NK-92 treated with Interleukin-12 subunit alpha and Interleukin-12 subunit beta, amount 100 ng/mL, for 24 hours (cell line): ENCODE results near the gene AFMID.
A peak's percentile ranks its signal among the peaks of the same experiment; 100 is the strongest.
"Not testable (repeated sequence)": the region's sequence is repeated elsewhere in the genome, so short reads cannot be mapped to it uniquely, and the experiment has no call there.

Source experiments
- DNase-seq: peaks from one replicate; lab custom pipeline; 2025; lab: John Stamatoyannopoulos, UW

Gene AFMID

GRCh38 chr17:78238823-78239488, 51.8 kb downstream of the AFMID start:
- DNase-seq: no peak

DNA sequence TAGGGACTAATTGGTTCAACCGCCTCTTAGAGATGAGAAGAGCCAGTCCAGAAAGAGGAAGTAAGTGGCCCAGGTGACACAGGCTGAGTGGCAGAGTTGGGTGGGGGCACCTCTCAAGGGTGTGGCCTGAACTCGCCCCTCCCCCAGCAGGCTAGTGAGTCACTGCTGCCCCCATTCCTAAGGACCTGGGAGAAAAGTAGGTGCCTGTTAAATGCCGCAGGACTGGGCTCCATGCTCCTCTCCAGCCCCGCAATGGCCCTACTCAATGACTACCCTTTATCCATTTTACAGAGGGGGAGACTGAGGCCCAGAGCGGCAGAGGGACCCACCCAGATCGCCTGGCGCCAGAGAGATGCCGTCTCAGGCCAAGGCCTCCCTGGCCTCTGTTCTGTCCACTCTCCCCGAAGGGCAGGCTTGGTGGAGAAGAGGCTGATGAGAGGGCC, 52.3 kb downstream of the AFMID start:
- DNase-seq: no peak

- no peak for DNase-seq
Observed at GRCh38 chr17:78240012-78240655, 53.0 kb downstream of the AFMID start.

DNA sequence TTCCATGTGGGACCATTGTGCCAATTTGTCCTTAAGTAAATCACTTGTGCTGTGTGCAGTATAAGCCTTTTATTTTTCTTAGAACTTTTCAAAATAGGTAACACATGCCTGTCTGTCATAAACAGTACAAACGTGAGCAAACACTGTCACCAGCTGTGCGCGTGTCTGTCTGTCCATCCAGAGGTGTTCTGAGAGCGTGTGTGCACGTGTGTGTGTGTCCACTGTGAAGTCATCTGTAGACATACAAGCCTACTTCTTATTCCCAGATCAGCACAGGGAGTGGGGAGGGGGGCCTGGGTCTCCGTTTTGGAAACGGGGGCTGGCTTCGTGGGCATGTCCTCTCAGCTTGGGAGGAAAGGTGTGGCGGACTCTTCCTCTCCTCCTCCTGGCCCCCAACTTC, 53.7 kb downstream of the AFMID start:
- DNase-seq: no peak

GRCh38 chr17:78241277-78242023, 54.3 kb downstream of the AFMID start:
- DNase-seq: no peak

GRCh38 chr17:78242024-78242742, 55.0 kb downstream of the AFMID start:
- DNase-seq: peak; percentile 77

DNA sequence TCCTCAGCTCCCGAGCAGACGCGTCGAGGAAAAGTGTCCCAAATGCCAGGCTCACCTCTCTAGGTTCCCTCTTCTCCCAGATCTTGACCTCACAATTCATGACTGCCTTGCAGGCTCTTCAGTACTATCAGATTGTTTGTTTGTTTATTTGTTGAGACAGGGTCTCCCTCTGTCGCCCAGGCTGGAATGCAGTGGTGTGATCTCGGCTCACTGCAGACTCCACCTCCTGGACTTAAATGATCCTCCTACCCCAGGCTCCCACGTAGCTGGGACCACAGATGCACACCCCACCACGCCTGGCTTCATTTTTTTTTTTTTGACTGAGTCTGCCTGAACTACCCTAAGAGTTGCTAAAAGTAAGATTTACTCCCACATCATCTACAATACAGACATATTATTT, 60.1 kb downstream of the AFMID start:
- DNase-seq: no peak

DNA sequence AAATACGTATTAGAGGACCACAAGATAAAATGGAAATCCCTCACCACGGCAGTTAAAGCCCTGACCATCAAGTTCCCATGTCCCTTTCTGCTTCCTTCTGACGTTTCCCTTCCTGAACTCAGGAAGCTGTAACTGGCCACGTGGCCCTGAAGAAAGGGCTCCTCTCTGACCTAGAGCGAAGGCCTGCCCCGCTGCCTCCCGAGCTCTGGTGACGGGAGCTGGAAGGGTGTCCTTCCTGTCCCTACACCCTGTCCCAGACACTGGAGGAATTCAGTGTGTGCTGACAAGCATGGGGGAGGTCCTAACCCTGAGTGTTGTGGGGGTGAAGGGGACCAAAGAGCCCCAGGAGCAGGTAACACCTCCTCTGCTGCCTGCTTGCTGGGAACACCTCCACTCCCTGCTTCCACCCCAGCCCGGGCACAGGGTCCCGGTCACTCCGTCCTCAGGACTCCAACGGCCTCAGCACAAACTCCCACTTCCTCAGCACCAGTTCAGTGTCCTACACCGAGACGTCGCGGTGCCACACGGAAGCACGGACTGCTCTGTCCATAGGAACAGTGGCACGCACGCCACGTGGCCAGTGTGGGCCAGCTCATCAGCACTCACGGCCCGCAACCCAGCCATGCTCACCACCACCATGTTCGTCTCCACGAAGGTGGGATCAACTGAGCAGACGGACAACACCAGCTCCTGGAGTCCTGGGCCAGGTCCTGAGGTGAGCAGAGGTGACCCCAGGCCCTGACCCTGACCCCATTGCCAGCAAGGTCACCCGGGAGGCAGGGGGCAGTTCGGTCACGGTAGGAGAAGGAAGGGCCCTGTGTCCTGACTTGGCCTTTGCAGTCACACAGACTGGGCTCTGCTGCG, 61.1 kb downstream of the AFMID start:
- no peak for DNase-seq

DNA sequence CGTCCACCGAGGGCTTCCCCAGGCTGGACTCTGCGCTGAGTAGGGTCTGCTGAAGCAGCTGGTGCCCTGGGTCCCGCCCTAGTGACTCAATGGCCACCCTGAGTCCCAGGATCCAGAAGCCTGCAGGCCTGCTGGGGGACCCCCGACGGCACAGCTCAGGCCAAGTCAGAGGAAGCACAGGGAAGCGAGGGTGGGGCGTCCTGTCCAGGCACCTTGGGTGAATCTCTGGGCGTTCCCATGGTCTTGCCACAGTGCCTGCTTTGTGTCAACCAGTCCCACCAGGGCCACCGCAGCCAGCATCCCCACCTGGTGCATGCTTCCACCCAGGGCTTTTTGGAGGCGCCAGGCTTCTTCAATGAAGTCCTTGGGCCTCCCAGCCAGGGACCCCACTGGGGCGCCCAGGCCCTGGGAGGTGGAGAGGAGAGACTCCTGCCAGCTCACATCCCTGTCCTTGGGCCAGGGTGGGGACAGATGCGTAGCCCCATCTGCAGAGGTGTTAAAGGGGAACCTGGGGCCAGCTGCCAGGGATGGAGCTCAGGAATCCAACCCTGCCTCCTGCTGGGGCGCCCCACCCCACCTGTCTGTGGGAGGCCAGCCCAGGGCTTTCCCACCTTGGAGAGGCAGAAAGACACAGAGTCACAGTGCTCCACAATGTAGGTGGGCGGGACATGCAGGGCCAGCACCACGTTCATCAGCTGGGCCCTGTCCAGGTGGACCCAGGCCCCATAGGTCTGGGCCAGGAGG, 62.1 kb downstream of the AFMID start:
- DNase-seq: no peak

GRCh38 chr17:78249818-78250806, 63.0 kb downstream of the AFMID start:
- no peak for DNase-seq

GRCh38 chr17:78250891-78251772, 64.0 kb downstream of the AFMID start:
- DNase-seq: peak; percentile 66

DNA sequence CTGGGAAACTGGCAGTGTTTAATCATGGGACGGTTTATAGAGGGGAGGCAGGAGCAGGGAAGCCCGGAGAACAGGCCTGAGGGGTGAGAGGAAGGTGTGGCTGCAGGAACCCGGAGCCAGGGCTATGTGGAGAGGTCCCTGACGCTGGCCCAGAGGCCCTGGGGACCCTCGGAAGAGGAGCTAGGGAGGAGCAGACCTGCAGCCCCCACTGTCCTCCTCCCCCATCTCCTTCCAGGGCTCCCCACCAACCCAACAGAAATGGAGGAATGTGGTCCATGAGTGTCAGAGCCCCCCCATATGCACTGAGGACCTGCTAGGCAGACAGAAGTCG, 64.6 kb downstream of the AFMID start:
- no peak for DNase-seq

DNA sequence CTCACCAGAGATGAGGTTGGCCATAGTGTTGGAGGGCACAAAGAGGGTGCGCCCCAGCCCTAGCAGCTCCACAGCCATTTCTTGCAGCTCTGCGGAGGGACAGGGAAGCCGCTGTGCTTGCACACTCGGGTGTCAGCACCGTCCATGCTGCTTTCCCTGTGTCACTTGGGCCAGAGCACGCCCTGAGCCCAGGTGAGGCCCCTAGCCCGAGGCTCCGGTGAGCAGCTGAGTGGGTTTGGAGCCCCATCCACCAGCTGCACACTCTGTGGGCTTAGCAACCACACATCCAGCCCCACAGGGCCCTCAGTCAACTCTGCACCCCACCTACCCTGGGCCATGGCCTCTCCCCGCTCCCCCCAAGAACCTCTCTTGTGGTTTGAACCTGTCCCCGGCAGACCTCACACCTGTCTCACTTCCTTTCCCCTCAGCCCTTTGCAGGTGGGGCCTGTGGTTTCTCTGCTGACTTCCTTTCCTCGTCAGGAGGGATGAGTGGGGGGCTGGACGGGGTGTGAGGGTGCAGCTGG, 65.0 kb downstream of the AFMID start:
- peak; percentile 69 for DNase-seq

DNA sequence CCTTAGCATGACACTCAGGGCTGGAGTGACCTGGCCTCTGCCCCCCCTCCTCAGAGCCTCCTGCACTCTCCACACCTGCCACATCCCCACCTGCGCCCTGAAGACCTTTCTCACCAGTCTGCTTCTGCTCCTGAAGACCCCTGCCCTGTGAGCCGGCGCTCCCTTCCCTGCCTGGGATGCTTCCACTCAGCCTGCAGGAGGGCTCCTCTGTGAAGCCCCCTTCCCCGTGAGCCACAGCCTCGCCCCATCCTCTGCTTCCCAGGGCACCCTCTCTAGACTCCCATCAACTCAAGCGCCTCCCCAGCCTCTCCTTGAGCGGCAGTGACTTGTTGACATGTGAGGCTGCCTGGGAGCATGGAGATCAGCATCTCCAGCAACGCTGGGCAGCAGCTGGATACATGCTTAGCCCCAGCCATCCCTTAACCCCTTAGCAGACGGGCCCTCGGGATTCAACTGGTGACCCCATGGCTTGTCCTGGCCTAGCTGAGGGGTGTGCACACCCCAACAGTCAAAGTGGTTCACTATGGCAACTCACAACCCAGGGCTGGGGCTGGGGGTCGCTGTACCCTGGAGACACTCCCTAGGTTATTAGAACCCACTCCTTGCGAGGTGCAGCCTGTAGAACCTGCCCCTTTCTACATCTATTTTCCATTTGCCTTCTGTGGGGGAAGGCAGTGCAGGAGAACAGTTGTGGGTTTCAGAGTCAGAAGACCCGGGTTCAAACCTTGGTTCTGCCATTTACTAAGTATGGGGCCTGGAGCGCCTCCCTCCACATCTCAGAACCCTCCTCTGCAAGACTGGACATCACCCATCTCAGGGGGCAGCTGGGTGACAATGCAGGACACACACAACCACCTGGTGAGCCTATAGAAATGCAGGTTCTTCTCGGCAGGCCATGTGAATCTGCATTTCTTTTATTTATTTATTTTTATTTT, 65.8 kb downstream of the AFMID start:
- no peak for DNase-seq

DNA sequence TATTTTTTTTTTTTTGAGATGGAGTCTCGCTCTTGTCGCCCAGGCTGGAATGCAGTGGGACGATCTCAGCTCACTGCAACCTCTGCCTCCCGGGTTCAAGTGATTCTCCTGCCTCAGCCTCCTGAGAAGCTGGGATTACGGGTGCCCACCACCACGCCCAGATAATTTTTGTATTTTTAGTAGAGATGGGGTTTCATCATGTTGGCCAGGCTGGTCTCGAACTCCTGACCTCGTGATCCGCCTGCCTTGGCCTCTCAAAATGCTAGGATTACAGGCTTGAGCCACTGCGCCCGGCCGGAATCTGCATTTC, 66.4 kb downstream of the AFMID start:
- not testable (repeated sequence) for DNase-seq

DNA sequence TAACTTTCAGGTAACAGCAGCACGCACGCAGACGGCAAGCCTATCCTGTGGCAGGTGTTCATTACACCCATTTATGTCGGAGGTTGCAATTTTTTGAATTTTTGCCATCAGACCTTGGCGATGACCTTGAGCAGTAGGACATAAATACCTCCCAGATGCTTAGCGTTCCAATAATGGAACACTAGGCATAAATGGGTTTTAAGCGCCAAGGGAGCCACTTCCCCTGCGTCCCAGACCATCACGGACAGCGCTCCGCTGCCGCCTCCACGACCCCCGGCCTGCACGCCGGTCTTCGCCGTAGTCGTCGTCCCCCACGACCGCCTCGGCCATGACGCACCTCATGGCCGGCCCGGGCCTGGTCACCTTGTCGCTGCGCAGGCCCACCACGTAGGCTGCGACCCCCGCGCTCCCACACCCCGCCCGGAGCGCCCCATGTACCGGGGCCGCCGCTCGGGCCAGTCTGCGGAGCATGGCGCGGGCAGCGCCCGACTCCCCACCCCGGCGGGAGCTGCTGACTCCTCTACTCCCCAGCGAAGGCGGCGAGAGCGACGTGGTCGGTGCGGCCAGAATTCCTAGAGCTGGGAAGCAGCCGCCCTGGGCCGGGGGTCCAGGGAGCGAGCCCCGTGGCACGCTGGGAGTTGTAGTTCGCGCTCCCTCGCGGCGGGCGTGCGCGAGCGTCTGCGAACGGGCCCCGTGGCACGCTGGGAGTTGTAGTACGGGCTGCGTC, 66.9 kb downstream of the AFMID start:
- DNase-seq: peak; percentile 68
